GM12874 (cell line): ENCODE data around the gene ARRDC4.

ENCODE experiments used
- CTCF ChIP-seq: IDR thresholded peaks from 2 replicates; pipeline ENCODE4 v1.5.1; 2011; ENCODE audit warnings: low read depth, mild to moderate bottlenecking, control low read depth, low read length, moderate library complexity; ENCODE audit not compliant: insufficient read depth

The ARRDC4 gene

GRCh38 chr15:98000249-98001203 lies 40.0 kb downstream of the ARRDC4 start:
- no peak for TF ChIP-seq CTCF

- TF ChIP-seq CTCF = no peak
Measured at GRCh38 chr15:98001663-98002194, 41.2 kb downstream of the ARRDC4 start.

GRCh38 chr15:98002419-98002818 lies 41.9 kb downstream of the ARRDC4 start:
- no peak for TF ChIP-seq CTCF

GRCh38 chr15:98002866-98003265 lies 42.4 kb downstream of the ARRDC4 start:
- no peak for TF ChIP-seq CTCF

- no peak for TF ChIP-seq CTCF
Measured at GRCh38 chr15:98003518-98003917, 43.0 kb downstream of the ARRDC4 start.

GRCh38 chr15:98003996-98004395 lies 43.5 kb downstream of the ARRDC4 start:
- no peak for TF ChIP-seq CTCF

GRCh38 chr15:98005659-98006058 lies 45.2 kb downstream of the ARRDC4 start:
- no peak for TF ChIP-seq CTCF
